Activated gamma-delta T cell treated with anti-CD3 and anti-CD28 coated beads, Interleukin-2, amount 50 U/mL, for 16 hours (primary cell): Measurements from ENCODE around the gene MFSD2A.
"Not testable (repeated sequence)": the region's sequence is repeated elsewhere in the genome, so short reads cannot be mapped to it uniquely, and the experiment has no call there.

Experiments
- DNase-seq: peaks from one replicate; pipeline ENCODE4 v3.0.0-alpha.2; 2020; ENCODE audit warnings: low read depth

The MFSD2A gene

DNA sequence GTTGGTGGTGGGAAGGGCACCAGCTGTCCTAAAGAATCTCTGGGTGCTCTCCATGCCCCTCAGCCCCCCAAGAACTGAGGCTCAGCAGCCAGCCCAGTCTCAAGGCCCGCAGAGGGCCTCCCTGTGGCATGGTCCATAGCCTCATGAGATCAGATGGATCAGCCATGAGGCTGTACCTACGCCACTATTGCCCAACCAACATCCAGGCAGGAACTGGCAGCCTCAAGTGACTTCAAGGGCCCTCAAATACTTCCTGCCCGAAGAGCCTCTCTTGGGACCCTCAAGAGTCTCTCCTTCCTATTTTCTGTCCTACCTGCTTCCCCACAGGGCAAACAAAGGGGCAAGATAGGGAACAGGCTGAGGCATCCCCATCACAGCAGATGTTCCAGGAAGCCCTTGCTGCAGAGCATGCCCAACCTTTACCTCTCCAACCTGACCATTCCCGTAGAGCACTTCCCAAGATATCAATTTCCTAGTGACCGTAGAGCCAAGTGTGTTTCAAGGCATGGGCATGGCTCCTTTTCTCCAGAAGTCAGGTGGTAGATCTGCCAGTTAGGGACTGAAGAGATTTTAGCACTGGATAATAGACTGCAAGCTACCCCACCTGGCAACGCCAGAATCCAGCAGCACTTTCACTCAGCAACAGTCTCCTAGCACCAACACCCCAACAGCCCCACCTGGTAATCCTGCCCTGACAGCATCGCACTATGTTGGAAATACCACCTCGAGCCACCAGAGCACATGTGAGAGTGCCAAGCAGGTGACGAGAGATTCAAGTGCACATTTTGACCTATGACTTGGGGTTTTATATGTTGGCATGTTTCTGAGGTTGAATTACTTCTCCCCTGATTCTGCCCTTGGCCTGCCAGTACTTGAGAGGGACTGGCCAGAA is 13.7 kb upstream of the MFSD2A start:
- no peak for DNase-seq

DNA sequence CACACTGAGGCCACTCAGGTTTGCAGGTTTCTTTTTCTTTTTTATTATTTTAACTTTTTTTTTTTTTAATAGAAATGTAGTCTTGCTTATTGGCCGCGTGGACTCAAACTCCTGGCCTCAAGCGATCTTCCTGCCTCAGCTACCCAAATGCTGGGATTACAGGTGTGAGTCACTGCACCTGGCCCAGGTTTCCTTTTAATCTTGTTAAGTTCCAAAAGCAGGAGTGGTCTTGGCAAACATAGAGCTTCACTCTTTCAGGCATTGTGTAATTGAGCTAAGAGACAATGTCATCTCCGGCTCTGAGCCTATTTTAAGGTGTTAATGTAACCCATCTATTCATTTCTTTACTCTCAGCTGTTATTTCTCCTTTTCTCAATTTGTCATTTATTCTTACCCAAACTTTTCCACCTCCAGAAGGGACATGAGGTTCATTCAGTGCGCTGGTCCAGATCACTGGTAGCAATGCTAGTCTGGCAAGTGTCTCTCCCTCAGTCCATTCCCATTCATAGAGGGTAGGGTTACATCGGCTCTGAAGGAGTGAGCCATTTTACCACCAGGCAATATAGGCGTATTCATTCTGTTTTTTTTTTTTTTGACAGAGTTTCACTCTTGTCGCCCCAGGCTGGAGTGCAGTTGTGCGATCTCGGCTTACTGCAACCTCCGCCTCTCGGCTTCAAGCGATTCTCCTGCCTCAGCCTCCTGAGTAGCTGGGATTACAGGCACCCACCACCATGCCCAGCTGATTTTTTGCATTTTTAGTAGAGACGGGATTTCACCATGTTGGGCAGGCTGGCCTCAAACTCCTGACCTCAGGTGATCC is 11.3 kb upstream of the MFSD2A start:
- DNase-seq = no peak

DNA sequence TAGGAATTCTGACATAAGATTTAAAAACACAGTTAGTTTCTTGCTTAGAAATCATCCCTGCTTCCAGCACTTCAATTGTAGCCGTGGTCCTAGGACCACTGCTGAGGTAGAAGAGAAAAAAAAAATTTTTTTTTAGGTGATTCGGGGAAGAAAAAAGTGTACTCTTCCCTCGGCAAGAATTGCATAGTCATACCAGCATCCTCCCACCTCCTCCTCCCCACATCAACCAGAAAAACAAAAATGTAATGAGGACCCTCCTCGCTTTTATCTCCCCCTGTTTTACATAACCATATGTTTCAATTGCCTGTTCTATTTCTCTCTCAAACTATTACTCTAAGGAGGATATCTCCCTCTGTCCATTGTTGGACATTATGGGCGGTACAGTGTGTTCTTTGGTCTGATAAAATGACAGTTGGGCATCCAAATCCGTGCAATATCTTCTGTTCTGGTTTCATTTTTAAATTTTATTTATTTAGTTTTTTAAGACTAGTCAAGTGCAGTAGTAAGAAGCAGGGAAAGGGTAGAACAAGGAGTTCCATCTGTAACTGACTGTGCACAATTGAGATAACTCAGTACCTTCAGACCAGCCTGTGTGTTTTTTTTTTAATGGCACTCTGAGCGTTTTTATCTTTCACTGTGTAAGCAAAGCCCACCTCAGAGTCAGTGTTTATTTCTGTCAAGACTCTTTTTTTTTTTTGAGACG is 10.4 kb upstream of the MFSD2A start:
- DNase-seq = no peak

DNA sequence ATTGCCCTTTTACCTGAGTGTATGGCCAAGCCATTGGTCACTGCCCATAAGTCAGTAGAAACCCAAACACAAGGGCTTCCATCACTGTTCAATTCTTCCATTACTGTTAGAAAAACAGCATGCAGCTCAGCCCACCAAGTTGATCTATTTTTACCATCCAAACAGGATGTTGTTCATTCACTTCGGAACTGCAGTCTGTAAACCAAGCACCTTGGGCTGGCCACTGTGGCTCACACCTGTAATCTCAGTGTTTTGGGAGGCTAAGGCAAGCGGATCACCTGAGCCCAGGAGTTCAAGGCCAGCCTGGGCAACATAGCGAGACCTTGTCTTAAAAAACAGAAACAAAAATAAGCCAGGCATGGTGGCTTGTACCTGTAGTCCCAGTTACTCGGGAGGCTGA is 8.7 kb upstream of the MFSD2A start:
- no peak for DNase-seq

DNA sequence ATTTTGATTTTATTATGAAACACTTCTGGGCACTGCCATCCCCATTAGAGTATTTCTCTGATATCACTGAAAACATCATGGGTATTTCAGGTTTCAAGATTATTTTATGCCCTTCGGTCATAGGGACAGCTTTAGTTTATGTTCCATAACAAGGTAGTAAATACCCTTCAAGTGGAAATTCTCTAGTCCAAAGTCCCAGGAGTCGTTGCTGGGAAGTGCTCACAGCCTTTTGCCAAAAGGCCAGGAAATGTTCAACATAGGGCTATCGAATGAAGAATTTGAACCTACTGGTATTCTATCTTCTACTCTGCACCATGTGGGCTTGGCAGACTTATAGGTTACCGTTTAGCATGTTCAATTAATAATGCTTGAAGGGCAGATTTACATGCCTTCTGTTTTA is 7.7 kb upstream of the MFSD2A start:
- DNase-seq = no peak

DNA sequence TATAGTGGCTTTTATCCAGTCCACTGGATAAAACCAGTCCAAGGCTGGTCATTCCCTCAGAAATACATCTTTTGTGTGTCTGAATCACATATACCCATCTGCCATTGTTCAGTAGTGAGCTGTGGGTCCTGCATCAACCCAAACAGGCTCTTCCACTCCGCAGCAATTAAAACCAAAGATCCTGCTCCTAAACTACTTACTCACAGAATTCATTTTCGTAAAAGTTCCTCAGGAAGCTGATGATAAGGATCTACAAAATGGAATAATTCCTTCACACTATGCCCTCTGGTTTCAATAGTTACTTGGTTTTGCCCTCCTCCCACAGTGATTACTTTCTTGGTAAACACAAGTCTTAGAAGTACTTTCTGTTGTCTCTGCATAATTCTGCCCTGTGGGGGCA is 5.1 kb upstream of the MFSD2A start:
- DNase-seq = no peak

DNA sequence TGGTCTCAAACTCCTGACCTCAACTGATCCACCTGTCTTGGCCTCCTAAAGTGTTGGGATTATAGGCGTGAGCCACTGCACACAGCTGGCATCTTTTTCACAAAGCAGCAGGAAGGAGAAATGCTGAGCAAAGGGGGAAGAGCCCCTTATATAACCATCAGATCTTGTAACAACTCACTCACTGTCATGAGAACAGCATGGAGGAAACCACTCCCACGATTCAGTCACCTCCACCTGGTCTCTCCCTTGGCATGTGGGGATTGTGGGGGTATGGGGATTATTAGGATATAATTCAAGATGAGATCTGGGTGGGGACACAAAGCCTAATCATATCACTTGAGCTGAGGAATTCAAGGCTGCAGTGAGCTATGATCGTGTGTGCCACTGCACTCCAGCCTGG is 3.0 kb upstream of the MFSD2A start:
- no peak for DNase-seq

DNA sequence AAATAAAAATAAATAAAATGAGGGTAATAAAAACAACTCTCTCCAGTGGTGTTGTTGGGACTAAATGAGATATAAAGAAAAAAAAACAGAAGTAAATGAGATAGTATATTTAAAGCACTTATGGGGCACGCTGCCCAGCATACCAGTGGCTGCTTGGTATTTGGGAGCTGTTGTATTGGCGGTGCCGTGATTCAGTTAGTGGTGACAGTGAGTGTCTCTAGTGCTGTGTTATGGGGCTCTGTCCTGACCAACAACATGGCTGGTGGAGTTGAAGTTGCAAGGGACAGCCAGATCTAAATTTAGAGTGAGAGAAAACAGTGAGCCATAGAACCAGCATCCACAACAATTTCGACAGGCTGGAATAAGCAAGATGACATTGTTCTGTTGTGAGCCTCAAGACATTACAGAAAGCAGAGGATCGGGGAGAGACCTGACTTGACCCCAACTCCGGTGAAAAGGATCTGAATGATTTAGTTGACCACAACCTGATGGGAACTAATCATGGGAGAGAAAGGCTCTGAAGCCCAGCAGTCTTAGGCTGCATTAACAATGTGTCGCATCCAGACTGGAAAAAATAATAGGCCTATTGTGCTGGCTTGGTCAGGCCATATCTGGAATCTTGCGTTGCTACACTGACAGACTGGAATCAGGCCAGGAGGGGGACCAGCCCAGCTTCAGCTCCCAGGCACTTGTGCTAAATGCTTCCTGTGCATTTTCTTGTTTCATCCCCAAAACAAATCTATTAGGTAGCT is 2.4 kb upstream of the MFSD2A start:
- no peak for DNase-seq

DNA sequence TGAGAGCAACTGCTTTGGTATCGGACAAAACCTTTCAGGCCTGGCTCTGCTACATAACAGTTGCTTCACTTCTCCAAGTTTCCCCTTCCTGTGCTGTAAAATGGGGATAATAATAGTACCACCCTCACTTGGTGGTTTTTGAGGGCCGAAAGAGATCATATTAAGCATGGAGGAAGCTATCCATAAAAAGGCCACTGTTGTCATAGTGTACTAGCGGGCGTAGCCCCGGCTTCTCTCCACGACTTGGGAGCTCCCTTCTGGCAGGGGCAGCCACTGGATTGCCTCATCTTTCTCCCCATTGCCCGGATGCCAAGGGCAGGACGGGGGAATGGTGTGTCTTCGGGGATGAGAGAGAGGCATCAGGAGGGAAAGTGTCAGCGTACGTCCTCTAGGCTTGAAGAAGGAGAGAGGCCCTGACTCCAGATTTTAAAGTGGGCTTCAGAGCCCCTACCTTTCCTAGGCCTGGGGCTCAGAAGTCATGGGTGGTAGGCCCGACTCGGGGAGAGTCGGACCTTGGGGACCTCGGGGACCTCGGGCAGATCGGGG is 548 bp upstream of the MFSD2A start:
- no peak for DNase-seq

DNA sequence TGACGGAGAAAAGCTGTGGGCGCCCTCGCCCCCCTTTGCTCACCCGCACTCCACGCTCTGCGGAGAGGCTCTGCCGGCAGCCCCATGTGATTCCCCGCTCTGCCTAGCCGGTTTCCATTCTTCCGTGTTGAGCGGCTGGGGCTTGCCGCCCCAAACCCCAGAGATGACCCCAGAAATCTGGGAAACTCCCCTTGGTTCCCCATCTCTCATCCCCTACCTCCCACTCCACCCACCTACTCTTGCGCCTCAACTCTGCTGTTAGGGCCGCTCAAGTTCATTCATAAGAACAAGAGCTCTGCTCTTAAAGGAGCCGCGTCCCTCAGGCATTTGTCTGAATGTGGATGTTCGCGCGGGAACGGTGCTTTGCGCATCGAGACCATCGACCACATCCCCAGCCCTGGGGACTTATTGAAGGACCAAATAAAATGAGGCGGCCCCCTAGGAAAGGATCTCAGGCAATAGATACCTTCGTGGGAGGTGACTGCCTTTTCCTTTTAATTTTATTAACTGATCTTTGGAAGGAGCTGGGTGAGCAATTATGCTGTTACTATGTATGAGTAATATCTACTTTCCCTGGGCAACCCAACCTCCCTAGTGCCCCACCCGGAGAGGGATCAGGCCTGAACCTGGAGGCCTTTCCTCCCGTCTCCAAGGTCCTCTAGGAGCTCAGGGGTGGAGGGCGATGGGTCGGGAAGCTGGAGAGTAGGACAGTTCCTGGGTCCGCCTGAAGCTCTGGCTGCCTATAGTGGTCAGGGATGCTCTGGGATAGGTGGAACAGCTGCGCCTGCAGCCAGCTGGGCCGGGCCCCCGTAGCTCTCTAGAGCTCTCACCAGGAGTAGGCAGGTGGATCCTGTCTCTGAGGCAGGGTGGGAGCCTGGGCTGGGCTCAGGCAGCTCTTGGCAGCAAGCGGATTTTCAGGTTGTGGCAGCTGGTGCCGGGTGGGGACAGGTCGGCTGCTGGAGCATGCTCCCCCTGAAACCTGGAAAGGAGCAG is 898 bp downstream of the MFSD2A start:
- DNase-seq = peak; percentile 49

DNA sequence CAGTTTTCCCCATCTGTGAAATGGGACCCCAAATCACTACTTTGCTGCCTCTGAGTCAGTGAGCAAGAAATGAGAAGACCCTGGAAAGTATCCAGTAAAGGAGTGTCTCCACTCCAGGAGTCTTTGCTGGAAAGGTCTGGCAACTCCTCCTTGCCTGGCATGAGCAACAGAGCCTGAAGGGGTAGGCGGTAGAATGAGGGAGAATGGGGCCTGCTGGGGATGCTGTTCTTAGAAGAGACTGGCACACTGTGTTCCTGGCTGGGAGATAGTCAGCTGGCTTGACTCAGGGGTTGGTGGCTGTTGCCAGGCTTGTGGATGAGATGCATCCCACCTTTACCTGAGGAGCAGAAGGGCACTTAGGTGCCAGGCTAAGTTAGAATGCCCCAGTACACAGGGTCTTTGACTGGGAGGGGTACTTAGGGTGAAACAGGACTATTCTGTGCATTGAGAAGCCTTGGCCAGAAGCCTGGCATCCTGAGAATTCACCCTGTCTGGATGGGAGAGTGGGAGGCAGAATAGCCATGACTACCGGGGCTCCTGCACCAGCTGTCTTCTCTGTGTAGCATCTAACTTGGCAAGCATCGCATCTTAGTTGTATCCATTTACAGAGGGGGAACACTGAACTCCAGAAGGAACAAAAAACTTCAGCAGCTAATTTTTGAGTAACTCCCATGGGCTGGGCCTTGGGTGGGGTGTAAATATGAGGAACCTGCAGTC is 2.5 kb downstream of the MFSD2A start:
- DNase-seq = no peak

DNA sequence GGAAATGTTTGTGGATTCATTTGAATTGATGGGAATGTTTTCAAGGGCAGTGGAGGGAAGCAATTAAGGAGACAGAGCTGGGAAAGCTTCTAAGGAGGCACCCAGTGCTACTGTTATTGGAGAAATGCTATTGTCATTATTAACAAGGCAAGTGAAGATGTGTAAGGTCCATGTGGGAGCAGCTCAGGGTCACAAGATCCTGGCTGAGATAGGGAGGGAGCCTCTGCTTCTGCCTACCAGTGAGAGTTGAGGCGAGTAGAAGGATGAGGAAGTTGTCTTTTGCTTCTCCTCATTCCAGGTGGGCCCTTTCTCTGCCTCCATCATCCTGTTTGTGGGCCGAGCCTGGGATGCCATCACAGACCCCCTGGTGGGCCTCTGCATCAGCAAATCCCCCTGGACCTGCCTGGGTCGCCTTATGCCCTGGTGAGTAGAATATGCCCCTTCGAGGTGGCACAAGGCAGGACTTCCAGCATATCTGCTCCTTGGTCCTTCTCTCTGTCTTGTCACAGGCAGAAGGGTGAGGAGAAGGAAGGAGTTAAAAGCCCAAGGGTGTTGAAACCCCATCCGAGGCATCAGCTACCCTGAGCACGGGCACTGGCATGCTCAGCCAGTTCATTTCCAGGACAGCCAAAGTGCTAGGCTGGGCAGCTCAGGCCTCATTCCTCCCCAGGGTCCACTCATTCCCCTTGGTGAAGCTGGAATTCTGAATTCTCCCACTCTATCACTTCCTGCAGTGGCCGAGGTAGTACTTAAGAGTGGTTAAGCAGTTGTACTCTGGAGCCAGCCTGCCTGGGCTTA is 3.7 kb downstream of the MFSD2A start:
- no peak for DNase-seq

DNA sequence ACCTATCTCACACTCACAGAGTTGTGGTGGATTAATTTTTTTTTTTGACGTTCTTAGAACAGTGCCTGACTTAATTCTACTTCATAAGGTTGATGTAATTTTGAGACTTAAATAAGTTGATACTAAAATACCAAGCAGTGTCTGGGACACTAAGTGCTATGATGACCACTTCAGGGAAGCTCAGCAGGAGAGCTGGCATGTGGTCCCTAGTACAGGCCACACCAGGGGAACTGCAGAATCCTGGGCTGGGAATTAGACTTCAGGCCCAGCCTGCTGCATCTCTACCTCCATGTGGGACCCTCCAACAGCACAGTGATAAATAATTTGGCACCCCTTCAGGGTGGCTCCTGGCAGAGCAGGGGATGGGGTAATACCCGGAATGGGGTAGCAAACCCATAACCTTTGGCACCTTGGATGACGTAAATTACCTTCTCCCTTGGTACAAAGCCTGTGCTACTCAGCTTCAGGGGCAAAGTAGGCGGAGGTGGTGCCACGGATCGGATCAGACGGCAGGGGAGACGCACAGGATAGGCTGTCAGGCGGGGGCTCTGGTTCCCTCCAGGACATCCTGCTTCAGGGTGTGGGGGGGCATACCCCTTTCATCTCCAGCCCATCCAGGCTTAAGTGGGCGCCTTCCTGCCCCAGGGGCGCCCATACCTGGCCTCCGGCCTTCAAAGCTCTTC is 4.8 kb downstream of the MFSD2A start:
- no peak for DNase-seq

DNA sequence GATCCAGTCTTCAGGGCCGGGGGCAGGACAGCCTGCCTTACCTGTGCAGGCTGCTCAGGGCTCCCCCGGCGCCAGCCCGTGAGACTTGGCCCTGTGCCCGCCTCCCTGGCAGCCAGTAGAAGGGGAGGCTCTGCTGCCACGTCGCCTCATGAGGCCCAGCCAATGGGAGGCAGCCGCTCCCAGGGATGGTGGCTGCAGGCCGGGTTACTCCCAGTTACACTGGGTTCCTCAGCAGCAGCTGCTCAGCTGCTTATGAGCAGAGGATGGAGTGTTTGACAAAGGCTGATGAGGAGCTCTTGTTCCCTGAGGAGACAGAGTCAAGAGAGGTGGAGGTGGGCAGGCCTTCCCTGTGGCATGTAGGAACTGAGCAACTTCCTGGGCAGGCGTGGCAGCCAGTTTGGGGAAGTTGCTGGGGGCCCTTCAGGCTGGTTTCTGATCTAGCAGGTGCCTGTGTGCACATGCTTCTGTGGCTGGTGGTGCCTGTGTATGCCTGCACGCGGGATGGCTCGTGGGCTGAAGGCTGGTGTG is 5.5 kb downstream of the MFSD2A start:
- DNase-seq = no peak

DNA sequence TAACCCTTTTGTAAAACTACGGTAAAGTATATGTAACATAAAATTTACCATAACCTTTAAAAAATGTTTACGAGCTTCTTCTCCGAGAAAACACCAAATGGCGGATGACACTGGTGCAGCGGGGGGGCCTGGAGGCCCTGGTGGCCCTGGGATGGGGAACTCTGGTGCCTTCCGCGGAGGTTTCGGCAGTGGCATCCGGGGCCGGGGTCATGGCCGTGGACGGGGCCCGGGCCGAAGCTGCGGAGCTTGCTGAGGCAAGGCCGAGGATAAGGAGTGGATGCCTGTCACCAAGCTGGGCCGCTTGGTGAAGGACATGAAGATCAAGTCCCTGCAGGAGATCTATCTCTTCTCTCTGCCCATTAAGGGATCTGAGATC is 7.5 kb downstream of the MFSD2A start:
- DNase-seq = no peak

DNA sequence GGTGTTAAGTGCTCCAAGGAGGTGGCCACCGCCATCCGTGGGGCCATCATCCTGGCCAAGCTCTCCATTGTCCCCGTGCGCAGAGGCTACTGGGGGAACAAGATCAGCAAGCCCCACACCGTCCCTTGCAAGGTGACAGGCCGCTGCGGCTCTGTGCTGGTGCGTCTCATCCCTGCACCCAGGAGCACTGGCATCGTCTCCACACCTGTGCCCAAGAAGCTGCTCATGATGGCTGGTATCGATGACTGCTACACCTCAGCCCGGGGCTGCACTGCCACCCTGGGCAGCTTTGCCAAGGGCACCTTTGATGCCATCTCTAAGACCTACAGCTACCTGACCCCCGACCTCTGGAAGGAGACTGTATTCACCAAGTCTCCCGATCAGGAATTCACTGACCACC is 8.0 kb downstream of the MFSD2A start:
- DNase-seq = not testable (repeated sequence)

DNA sequence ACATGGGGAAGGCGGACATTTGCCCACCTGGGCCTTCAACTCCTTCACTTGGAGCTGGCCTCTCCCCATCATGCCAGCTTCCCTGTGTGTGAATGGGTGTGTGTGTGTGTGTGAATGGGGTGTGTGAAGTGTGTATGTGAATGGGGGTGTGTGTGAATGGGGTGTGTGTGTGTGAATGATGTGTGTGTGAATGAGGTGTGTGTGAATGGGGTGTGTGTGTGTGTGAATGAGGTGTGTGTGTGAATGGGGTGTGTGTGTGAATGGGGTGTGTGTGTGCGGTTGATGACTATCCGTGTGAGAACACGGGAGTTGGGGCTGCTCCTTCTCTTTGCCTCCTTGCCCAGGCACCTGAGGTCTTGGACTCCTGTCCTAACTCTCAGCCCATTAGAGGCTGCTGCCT is 9.6 kb downstream of the MFSD2A start:
- no peak for DNase-seq

DNA sequence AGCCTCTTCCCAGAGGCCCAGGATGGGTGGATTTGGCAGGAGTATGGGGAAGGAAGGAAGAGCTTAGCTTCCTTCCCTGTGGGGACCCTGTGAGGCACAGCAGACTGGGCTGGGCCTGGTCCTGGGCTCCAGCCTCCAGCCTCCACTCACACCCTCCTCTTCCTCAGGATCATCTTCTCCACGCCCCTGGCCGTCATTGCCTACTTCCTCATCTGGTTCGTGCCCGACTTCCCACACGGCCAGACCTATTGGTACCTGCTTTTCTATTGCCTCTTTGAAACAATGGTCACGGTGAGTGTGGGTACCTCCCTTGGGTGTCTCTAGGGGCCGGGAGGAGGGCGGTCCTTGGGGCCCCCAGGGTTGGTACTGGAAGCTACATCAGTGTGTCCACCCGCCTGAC is 10.1 kb downstream of the MFSD2A start:
- DNase-seq = no peak
